GM21515 (cell line): Measurements from ENCODE around the gene UAP1L1.
"Not testable (repeated sequence)": the region's sequence is repeated elsewhere in the genome, so short reads cannot be mapped to it uniquely, and the experiment has no call there.

Source experiments
- ATAC-seq: cut with Tn5 transposase; IDR thresholded peaks from one replicate; pipeline ENCODE4 v1.9.1; 2021; ENCODE audit not compliant: unreplicated experiment

UAP1L1 gene

GRCh38 chr9:137055385-137056364, 21.6 kb upstream of the UAP1L1 start:
- ATAC-seq, result no peak

GRCh38 chr9:137056739-137057415, 20.4 kb upstream of the UAP1L1 start:
- ATAC-seq, result no peak

GRCh38 chr9:137057545-137057944, 19.8 kb upstream of the UAP1L1 start:
- ATAC-seq, result no peak

- ATAC-seq, result no peak
Observed at GRCh38 chr9:137058521-137059234, 18.6 kb upstream of the UAP1L1 start.

GRCh38 chr9:137062384-137062783, 14.9 kb upstream of the UAP1L1 start:
- ATAC-seq, result no peak

GRCh38 chr9:137062798-137063197, 14.5 kb upstream of the UAP1L1 start:
- not testable (repeated sequence) for ATAC-seq

- ATAC-seq, result no peak
Observed at GRCh38 chr9:137063311-137064026, 13.8 kb upstream of the UAP1L1 start.

- no peak for ATAC-seq
Observed at GRCh38 chr9:137064027-137064879, 13.1 kb upstream of the UAP1L1 start.

GRCh38 chr9:137064880-137065164, 12.5 kb upstream of the UAP1L1 start:
- no peak for ATAC-seq

- ATAC-seq, result no peak
Observed at GRCh38 chr9:137065336-137065967, 11.9 kb upstream of the UAP1L1 start.

GRCh38 chr9:137066096-137066861, 11.0 kb upstream of the UAP1L1 start:
- no peak for ATAC-seq

GRCh38 chr9:137067860-137068538, 9.3 kb upstream of the UAP1L1 start:
- peak; percentile 43 for ATAC-seq

- no peak for ATAC-seq
Observed at GRCh38 chr9:137068539-137069507, 8.5 kb upstream of the UAP1L1 start.

- peak; percentile 4 for ATAC-seq
Observed at GRCh38 chr9:137069508-137070091, 7.7 kb upstream of the UAP1L1 start.

- ATAC-seq, result peak; percentile 57
Observed at GRCh38 chr9:137070201-137070905, 7.0 kb upstream of the UAP1L1 start, which contains the start of gene SAPCD2. Gene SAPCD2 (minus strand): TSS chr9:137070557. CDS start chr9:137070460, 97 bp downstream.

- ATAC-seq, result no peak
Observed at GRCh38 chr9:137070906-137071275, 6.4 kb upstream of the UAP1L1 start.
